HG02759 (cell line): ENCODE results near the gene PRR19.

Experiments
- ATAC-seq: cut with Tn5 transposase; IDR thresholded peaks from one replicate; pipeline ENCODE4 v1.9.1; 2021; ENCODE audit warnings: mild to moderate bottlenecking, moderate library complexity; ENCODE audit not compliant: unreplicated experiment

The PRR19 gene

DNA sequence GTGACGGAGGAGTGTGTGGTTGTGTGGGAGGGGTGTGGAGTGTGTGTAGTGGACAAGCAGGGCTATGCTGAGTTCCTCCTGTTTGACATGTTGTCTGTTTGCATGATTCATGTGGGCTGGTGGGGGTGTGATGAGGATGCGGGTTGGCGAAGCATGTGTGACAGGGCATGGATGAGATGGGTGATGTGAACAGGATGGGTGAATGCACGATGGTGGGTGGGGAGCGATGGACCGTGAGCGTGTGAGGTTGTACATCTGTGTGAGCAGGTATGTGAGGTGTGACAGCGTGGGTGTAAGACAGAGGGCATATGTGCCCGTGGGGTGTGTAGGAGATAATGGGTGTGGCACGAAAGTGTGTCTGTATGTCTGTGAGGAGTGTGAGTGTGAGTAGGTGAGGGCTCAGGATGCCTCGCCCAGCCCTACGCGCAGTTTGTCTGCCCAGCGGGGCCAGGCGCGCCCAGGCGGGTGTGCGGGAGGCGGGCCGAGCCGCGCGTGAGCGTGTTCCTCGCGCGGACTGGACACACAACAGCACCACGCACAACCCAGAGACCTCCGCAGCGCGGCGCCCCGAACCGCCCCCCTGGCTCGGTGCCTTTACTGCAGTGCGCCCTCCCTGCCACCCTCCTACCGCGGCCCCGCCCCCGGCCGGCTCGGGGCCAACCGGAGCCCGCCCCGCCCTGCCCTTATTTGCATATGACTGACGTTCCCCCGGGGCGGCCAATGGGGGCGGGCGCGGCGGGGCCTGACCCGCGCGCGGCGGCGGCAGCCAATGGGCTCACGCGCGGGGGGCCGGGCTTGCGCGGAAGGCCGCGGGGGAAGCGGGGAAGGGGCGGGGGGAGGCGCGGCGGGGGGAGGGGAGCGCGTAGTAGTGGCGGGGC is 18.5 kb upstream of the PRR19 start:
- ATAC-seq = peak; percentile 50

DNA sequence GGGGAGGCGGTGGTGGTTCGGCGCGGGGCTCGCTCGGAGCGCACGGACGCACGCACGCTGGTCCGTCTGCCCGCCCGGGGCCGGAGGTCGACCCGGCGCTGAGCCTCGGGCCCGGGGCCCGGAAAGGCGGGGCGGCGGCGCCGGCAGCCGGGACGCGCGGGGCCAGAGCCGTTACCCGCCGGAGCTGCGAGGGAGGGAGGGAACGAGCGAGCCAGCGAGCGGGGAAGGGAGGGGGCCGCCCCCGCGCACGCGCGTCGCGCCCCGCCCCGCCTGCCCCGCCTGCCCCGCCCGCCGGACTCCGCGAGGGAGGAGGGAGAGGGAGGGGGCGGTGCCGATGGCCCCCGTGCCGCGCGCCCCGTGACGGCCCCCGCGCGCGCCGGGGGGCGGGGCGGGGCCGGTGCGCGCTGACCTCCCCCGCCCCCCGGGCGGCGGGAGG is 17.8 kb upstream of the PRR19 start:
- peak; percentile 43 for ATAC-seq

DNA sequence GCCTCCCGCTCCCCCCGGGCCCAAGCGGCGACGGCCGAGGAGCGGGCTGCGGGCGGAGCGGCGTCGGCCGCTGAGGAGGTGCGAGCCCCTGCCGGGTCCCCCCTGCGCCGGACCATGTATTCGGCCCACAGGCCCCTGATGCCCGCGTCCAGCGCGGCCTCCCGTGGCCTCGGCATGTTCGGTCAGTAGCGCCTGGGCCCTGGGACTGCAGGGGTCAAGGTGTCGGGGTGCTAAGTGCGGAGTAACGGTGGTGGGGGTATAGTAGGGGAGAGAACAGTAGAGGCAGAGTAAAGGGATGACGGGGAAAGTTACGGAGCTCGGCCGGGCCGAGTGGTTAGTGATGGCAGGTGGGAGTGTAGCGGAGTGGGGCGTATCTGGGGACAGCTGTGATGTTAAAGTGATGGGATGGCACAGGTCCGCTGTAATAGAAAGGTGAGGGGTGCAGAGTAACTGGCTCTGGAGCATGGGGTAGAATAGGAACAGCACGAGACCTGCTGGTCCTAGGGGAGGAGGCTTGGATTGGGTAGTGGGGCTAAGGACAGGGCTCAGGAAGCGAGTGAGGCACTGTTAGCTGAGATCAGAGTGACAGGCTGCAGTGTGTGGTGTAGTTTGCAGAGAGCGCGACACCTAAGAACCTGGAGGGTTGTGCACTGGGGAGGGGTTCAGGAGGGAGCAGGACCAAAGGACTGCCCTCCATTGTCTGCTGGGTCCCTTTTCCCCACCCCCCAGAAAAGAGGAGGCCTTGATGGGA is 17.2 kb upstream of the PRR19 start:
- ATAC-seq = no peak

DNA sequence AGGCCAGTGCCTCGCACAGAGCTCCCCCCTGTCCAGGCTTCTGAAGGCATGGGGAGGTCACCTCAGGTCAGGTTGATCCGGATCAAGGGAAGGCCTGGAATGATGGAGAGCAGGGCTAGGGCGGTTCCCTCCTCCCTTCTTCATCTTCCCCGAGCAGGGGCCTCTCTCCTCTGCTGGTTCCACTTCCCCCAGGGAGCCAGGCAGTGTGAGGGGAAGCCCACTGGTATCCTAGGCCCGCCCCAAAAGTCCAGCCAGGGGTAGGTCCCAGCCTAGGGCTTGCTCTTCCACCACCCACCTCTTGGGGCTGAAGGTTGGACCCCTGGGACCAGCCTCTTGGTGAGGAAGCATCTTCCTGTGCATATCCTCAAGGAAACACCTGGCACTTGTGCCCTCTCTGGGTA is 16.4 kb upstream of the PRR19 start:
- no peak for ATAC-seq

DNA sequence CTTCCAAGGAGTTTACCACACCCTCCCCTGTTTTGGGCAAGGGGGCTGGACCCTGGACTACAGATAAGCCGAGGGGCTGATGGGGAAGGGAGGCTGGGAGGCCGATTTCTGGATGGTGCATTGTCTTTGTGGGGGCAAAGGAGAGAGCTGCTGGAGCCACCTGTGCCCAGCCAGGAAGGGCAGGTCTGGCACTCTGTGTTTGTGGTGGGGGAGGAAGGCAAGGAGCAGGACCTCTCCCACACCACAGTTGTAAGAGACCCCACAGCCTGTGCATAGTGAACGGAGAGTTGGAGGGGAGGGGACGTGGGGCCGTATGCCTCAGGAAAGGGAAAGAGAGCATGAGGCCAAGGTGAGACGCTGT is 16.0 kb upstream of the PRR19 start:
- no peak for ATAC-seq

DNA sequence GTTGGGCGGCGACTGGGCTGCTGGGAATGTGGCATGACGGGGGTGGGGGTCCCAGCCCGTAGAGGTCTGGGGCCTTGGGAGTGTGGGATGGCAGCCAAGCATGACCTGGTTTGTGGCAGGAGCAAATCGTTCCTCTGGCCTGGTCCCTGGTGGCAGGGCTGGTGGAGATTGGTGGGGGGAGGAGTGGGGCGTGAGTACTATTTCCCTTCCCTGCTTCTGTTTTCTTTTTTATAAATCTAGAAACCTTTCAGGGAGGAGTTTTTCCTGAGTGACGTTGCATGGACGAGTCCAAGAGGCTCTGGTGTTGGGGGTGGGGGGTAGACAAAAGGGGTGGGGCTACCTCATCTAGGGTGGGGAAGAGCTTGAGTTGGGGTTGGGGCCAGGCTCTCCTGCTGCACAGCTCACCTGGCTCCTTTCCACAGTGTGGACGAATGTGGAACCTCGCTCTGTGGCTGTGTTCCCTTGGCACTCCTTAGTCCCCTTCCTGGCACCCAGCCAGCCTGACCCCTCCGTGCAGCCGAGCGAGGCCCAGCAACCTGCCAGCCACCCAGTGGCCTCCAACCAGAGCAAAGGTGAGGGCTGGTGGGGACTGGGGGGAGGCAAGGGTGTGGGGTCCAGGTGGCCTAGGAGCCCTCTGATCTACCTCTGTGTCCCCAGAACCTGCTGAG is 15.4 kb upstream of the PRR19 start:
- ATAC-seq = no peak

DNA sequence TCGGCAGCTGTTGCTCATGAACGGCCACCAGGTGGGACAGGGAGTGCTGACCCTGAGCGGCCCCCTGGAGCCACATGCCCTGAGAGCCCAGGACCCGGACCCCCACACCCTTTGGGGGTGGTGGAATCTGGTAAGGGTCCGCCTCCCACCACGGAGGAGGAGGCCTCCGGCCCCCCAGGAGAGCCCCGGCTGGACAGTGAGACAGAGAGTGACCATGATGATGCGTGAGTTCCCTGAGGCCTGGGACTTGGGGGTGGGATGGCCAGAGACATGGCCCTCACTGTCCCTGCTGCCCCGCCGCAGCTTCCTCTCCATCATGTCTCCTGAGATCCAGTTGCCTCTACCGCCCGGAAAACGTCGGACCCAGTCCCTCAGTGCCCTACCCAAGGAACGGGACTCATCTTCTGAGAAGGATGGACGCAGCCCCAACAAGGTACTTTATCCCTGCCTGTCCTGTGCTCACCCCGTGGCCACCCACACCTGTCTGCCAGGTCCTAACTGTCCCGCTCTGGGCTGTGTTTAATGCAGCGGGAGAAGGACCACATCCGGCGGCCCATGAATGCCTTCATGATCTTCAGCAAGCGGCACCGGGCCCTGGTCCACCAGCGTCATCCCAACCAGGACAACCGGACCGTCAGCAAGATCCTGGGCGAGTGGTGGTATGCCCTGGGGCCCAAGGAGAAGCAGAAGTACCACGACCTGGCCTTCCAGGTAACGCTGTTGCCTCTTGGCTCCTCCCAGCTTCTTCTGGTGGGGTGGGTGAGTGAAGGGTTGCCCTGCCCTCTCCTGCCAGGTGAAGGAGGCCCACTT is 14.7 kb upstream of the PRR19 start:
- ATAC-seq = no peak

DNA sequence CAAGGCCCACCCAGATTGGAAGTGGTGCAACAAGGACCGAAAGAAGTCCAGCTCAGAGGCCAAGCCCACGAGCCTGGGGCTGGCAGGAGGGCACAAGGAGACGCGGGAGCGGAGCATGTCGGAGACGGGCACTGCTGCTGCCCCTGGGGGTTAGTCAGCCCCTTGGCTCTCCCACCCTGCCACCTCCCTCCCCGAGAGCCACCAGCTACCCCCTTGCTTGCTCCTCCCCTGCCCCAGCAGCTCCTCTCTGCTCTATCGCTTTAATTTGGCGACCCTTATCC is 14.2 kb upstream of the PRR19 start:
- no peak for ATAC-seq

DNA sequence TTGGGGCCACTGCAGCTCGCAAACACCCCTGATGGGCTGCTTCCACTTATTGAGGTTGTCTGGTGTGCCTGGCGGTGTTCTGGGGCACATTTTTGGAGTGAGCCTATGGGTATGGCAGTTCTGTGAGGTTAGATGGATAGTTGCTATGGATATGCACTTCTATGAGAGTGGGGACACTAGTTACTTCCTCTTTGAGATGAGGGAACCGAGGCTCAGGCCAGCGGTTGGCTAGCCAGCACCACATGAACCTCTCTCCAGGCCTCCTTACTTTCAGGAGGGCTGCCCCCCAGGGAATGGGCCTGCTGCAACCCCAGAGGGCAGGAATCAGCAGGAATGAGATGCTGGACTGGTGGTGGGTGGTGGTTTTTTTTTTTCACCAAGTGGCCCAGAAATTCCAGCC is 13.5 kb upstream of the PRR19 start:
- no peak for ATAC-seq

DNA sequence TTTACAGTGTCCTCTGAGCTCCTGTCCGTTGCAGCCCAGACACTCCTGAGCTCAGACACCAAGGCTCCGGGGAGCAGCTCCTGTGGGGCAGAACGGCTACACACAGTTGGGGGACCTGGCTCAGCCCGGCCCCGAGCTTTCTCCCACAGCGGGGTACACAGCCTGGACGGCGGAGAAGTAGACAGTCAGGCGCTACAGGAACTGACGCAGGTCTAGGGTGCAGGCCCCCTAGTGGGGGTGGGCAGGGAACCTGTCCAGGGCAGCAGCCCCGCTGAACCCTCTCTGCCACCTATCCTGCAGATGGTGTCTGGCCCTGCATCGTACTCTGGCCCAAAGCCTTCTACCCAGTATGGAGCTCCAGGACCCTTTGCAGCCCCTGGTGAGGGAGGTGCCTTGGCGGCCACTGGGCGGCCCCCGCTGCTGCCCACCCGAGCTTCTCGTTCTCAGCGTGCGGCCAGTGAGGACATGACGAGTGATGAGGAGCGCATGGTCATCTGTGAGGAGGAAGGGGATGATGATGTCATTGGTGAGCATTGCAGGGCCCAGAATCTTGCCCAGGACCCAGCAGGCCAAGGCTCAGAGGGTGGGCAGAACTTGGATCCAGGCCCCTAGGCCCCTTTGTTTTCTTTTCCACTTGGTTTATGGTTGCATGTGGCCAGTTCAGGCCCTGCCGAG is 12.9 kb upstream of the PRR19 start:
- ATAC-seq = no peak

DNA sequence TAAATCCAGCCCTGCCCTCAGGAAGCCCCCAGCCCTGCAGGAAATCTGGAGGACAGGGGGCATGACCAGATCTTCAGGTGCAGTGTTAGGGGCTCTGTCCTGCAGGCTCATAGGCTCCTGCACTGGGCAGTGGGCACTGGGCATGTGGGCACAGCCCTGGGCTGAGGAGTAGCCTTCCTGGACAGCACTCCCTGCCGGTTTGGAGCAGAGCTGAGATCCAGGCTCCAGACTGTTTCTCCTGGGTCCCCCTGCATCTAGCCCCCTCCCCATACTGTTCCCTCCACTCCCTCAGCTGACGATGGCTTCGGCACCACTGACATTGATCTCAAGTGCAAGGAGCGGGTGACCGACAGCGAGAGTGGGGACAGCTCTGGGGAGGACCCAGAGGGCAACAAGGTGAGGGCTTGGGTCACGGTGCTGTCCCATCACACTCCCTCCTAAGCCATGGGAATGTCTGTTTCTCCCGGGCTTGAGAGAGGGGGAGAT is 12.3 kb upstream of the PRR19 start:
- no peak for ATAC-seq

DNA sequence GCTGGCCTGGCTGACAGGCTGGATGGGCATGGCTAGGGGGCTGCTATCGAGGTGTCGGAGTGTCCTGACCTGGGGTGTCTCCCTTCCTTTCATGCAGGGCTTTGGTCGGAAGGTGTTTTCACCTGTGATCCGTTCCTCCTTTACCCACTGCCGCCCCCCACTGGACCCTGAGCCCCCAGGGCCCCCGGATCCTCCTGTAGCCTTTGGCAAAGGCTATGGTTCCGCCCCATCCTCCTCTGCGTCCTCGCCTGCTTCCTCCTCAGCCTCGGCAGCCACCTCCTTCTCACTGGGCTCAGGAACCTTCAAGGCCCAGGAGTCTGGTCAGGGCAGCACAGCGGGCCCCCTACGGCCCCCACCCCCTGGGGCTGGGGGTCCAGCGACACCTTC is 11.8 kb upstream of the PRR19 start:
- ATAC-seq = no peak

DNA sequence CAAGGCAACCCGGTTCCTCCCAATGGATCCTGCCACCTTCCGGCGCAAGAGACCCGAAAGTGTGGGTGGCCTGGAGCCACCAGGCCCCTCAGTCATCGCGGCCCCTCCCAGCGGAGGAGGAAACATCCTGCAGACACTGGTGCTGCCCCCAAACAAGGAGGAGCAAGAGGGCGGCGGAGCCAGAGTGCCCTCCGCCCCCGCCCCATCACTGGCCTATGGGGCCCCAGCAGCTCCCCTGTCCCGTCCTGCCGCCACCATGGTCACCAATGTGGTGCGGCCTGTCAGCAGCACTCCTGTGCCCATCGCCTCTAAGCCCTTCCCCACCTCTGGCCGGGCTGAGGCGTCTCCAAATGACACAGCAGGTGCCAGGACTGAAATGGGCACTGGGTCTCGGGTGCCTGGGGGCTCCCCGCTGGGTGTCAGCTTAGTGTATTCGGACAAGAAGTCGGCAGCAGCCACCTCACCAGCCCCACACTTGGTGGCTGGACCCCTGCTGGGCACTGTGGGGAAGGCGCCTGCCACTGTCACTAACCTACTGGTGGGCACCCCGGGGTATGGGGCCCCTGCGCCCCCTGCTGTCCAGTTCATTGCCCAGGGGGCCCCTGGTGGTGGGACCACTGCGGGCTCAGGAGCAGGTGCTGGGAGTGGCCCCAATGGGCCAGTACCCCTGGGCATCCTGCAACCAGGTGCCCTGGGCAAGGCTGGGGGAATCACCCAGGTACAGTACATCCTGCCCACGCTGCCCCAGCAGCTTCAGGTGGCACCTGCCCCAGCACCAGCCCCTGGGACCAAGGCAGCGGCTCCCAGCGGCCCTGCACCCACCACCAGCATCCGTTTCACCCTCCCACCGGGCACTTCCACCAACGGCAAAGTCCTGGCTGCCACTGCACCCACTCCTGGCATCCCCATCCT is 11.2 kb upstream of the PRR19 start:
- no peak for ATAC-seq

DNA sequence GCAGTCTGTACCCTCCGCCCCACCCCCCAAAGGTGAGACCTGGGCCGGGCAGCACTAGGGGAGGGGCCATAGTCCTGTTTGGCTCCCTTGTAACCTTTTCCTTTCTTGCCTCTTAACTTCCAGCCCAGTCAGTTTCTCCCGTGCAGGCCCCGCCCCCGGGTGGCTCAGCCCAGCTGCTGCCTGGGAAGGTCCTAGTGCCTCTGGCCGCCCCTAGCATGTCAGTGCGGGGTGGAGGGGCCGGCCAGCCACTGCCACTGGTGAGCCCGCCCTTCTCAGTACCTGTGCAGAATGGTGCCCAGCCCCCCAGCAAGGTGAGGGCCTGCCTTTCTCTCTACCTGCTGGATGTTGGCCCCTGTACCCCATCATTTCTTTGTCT is 10.5 kb upstream of the PRR19 start:
- ATAC-seq = no peak

DNA sequence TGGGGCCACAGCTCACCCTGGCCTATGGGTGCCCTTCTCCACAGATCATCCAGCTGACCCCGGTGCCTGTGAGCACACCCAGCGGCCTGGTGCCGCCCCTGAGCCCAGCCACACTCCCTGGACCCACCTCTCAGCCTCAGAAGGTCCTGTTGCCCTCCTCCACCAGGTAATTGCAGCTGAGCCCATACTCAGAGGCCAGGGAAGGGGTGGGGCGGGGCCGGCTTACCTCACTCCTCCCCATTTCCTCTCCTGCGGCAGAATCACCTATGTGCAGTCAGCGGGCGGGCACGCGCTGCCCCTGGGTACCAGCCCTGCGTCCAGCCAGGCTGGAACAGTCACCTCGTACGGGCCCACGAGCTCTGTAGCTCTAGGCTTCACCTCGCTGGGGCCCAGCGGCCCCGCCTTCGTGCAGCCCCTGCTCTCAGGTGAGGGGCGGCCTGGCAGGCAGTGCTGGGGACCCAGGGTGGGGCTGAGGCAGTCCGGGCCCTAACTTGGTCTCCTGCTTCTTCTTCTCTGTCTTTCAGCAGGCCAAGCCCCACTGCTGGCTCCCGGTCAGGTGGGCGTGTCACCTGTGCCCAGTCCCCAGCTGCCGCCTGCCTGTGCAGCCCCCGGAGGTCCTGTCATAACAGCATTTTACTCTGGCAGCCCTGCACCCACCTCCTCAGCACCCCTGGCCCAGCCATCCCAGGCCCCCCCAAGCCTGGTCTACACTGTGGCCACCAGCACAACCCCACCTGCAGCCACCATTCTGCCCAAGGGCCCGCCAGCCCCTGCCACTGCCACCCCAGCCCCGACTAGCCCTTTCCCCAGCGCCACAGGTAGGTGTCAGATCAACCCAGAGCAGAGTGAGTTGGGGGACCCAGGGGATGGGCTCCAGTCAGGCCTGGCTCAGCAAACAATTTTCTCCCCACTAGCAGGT is 9.6 kb upstream of the PRR19 start:
- ATAC-seq = no peak

DNA sequence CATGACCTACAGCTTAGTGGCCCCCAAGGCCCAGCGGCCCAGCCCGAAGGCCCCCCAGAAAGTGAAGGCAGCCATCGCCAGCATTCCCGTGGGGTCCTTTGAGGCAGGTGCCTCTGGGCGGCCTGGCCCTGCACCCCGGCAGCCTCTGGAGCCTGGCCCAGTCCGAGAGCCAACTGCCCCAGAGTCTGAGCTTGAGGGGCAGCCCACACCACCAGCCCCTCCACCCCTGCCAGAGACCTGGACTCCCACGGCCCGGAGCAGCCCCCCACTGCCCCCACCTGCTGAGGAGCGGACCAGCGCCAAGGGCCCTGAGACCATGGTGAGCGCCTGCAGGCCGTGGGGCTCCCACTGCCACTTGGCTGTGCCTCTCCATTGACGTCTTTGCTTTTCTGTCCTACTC is 9.0 kb upstream of the PRR19 start:
- no peak for ATAC-seq

DNA sequence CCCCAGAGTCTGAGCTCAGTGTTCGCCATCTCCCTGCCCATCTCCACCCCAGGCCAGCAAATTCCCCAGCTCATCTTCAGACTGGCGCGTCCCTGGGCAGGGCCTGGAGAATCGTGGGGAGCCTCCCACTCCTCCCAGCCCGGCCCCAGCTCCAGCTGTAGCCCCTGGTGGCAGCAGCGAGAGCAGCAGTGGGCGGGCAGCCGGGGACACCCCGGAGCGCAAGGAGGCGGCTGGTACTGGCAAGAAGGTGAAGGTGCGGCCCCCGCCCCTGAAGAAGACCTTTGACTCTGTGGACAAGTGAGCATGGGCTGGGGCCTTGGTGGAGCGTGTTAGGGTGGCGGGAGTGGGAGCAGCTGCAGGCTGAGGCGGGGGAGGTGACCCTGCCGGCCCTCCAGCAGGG is 8.4 kb upstream of the PRR19 start:
- ATAC-seq = no peak

DNA sequence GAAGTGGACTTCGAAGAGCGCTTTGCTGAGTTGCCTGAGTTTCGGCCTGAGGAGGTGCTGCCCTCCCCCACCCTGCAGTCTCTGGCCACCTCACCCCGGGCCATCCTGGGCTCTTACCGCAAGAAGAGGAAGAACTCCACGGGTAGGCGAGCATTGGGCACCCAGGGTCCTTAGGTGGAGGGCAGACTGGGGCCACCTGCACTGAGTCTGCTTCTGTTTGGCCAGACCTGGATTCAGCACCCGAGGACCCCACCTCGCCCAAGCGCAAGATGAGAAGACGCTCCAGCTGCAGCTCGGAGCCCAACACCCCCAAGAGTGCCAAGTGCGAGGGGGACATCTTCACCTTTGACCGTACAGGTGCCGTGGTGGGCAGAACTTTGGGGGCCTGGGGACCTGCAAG is 8.0 kb upstream of the PRR19 start:
- no peak for ATAC-seq
